PC-3 (cell line): ENCODE data around the gene MGAT4A. TPM values are rescaled to one million over a fixed set of nuclear protein-coding genes. Genes with fewer than 3 reads are reported as not detected.

ENCODE experiments used
- ATAC-seq: fragments of 200-7000 bp; cut with Tn5 transposase; 2 replicates; pipeline ENCODE4 v1.9.1; 2020; ENCODE audit warnings: mild to moderate bottlenecking, moderate library complexity
- BruUV-seq: library from RNA; stranded (reverse); fragments of 400-500 nt; replicated peaks from 2 replicates; lab custom pipeline; 2021; lab: Mats Ljungman, UMichigan
- CTCF ChIA-PET: fragments of 300-600 bp; sonication (Branson Sonifier 250); formaldehyde crosslinking; loops from one replicate; lab custom pipeline; 2022; ENCODE audit warnings: antibody characterized with exemption; lab: Charles Lee
- POLR2A ChIA-PET: fragments of 300-600 bp; sonication (Branson Sonifier 250); formaldehyde crosslinking; loops from one replicate; lab custom pipeline; 2022; ENCODE audit warnings: antibody characterized with exemption; ENCODE audit not compliant: unreplicated experiment; lab: Charles Lee
- DNase-seq: peaks from one replicate; pipeline ENCODE4 v3.0.0-alpha.2; 2015
- H2AFZ ChIP-seq: fragments of 300-600 bp; sonication (generic); 2 replicates; pipeline ENCODE4 v1.6.0; 2016; ENCODE audit warnings: antibody characterized with exemption, low read length
- H3F3A ChIP-seq: fragments of 300-600 bp; sonication (generic); one replicate; pipeline ENCODE4 v1.6.0; 2017; ENCODE audit warnings: antibody characterized with exemption, low read length, control low read depth, mild to moderate bottlenecking; ENCODE audit not compliant: unreplicated experiment
- H3K27ac ChIP-seq: fragments of 300-600 bp; sonication (generic); 2 replicates; pipeline ENCODE4 v1.5.1; 2016; ENCODE audit warnings: mild to moderate bottlenecking, low read length
- H3K27me3 ChIP-seq: fragments of 300-600 bp; sonication (generic); 2 replicates; pipeline ENCODE4 v1.6.1; 2016; ENCODE audit warnings: low read length, mixed read lengths
- H3K36me3 ChIP-seq: fragments of 300-600 bp; sonication (generic); 2 replicates; pipeline ENCODE4 v1.6.1; 2016; ENCODE audit warnings: low read depth, mixed run types, low read length, mixed read lengths
- H3K4me1 ChIP-seq: fragments of 300-600 bp; sonication (generic); 2 replicates; pipeline ENCODE4 v1.5.1; 2016; ENCODE audit warnings: low read length; ENCODE audit not compliant: insufficient read depth
- H3K4me2 ChIP-seq: fragments of 300-600 bp; sonication (generic); 2 replicates; pipeline ENCODE4 v1.6.0; 2016; ENCODE audit warnings: low read length
- H3K4me3 ChIP-seq: fragments of 300-600 bp; sonication (generic); 2 replicates; pipeline ENCODE4 v1.5.1; 2016; ENCODE audit warnings: mild to moderate bottlenecking, low read length, mixed read lengths
- H3K79me2 ChIP-seq: fragments of 300-600 bp; sonication (generic); 2 replicates; pipeline ENCODE4 v1.6.1; 2017; ENCODE audit warnings: low read length, mixed read lengths
- H3K9ac ChIP-seq: fragments of 300-600 bp; sonication (generic); 2 replicates; pipeline ENCODE4 v1.6.0; 2016; ENCODE audit warnings: mild to moderate bottlenecking, low read length
- H3K9me2 ChIP-seq: fragments of 300-600 bp; sonication (generic); replicated peaks from 2 replicates; pipeline ENCODE4 v1.6.1; 2016; ENCODE audit warnings: mixed run types, low read length, mixed read lengths
- H3K9me3 ChIP-seq: fragments of 300-600 bp; sonication (generic); 2 replicates; pipeline ENCODE4 v1.6.1; 2016; ENCODE audit warnings: low read length, mixed read lengths
- H4K20me1 ChIP-seq: fragments of 300-600 bp; sonication (generic); 2 replicates; pipeline ENCODE4 v1.6.1; 2016; ENCODE audit warnings: low read length, mixed read lengths
- EZH2 ChIP-seq: fragments of 300-600 bp; sonication (generic); IDR thresholded peaks from one replicate; pipeline ENCODE4 v1.6.1; 2017; ENCODE audit warnings: antibody characterized with exemption, mild to moderate bottlenecking, low read length; ENCODE audit not compliant: unreplicated experiment
- EZH2phosphoT487 ChIP-seq: fragments of 300-600 bp; sonication (generic); IDR thresholded peaks from 2 replicates; pipeline ENCODE4 v1.6.1; 2018; ENCODE audit warnings: mild to moderate bottlenecking, antibody characterized with exemption, low read length, borderline replicate concordance
- intact Hi-C: fragments of 100-400 bp; cut with micrococcal nuclease; formaldehyde crosslinking; loops from 2 replicates; pipeline ENCODE4 v1.9.0; 2023
- total RNA-seq: library from RNA; depleted of rRNA; stranded (reverse); fragments of >200 nt; gene quantifications from 2 replicates; pipeline ENCODE4 v1.2.3, GENCODE V29; 2014
- TF ChIP-seq, protein P1 (sequence below): fragments of 300-600 bp; sonication (generic); conservative IDR thresholded peaks from 2 replicates; pipeline ENCODE4 v1.5.1; 2017; ENCODE audit warnings: antibody characterized with exemption, low read depth, mild to moderate bottlenecking, low read length

MGAT4A gene
- total RNA-seq, 1 experiment from 2014 or later: 6.1 TPM

DNA sequence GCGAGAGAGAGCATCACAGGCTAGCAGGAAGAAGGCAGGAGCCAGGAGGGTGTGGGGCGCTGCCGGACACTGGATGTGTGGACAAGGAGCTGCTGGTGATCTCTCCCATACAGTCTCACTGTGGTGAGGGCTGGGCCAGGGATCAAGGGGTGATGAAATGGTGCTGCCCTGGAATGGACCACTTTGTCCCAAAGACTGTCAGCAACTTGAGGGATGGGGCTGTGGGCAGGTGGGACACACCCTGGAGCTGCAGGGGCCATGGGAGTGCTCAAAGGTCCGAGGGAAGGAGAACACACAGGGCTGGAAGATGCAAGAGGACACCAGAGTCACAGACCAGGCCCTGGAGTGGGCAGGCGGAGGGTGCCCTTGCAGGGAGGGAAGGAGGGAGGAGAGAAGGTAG lies 160.6 kb downstream of the MGAT4A start:
- no peak overlapping the region for H3K4me3 ChIP-seq
- DNase-seq (no peak), ATAC-seq (no peak)
- no peak for TF ChIP-seq EZH2phosphoT487
- TF ChIP-seq, protein P1, sequence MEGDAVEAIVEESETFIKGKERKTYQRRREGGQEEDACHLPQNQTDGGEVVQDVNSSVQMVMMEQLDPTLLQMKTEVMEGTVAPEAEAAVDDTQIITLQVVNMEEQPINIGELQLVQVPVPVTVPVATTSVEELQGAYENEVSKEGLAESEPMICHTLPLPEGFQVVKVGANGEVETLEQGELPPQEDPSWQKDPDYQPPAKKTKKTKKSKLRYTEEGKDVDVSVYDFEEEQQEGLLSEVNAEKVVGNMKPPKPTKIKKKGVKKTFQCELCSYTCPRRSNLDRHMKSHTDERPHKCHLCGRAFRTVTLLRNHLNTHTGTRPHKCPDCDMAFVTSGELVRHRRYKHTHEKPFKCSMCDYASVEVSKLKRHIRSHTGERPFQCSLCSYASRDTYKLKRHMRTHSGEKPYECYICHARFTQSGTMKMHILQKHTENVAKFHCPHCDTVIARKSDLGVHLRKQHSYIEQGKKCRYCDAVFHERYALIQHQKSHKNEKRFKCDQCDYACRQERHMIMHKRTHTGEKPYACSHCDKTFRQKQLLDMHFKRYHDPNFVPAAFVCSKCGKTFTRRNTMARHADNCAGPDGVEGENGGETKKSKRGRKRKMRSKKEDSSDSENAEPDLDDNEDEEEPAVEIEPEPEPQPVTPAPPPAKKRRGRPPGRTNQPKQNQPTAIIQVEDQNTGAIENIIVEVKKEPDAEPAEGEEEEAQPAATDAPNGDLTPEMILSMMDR: no peak
- TF ChIP-seq EZH2: no peak
- no peaks in the 10 kb centered on the region for H3F3A ChIP-seq
- H4K20me1 ChIP-seq: no peaks in the 10 kb centered on the region
- no peak overlapping the region for H2AFZ ChIP-seq
- no peaks in the 10 kb centered on the region for H3K79me2 ChIP-seq
- no peak overlapping the region for H3K9ac ChIP-seq
- no peak overlapping the region for H3K4me2 ChIP-seq
- no peaks in the 10 kb centered on the region for H3K27me3 ChIP-seq
- CTCF ChIA-PET: no interaction called here
- no peaks in the 10 kb centered on the region; the same call in none of the 2 replicates for H3K36me3 ChIP-seq
- H3K27ac ChIP-seq: no peak overlapping the region
- no peaks in the 10 kb centered on the region for H3K9me2 ChIP-seq
- H3K4me1 ChIP-seq: no peaks in the 10 kb centered on the region
- BruUV-seq: no TSS peak
- no peaks in the 10 kb centered on the region for H3K9me3 ChIP-seq
- POLR2A ChIA-PET: no interaction called here
- intact Hi-C loops: no loop called here

DNA sequence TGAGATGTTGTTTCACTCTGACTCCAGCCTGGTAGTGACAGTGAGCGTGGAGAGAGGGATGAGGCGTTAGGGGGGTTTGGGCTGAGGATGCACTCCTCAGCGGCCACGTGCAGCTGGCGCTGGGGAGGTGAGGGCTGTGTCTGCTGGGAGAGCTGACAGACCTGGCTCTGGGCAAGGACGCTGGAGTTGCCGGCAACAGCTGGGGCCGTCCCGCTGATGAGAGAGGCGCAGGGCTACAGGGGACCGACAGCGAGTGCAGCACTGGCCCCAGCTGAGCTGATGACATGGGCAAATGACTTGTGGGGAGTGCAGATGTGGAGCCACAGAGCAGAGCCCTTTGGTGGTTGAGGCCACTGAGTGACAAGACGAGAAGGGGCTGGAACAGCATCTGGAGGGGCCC lies 161.0 kb downstream of the MGAT4A start:
- ATAC-seq (no peak), DNase-seq (no peak)
- H3K36me3 ChIP-seq: no peaks in the 10 kb centered on the region; the same call in none of the 2 replicates
- H3F3A ChIP-seq: no peaks in the 10 kb centered on the region
- no peaks in the 10 kb centered on the region for H3K9me2 ChIP-seq
- no peak overlapping the region for H3K9ac ChIP-seq
- no peaks in the 10 kb centered on the region for H3K9me3 ChIP-seq
- H3K27me3 ChIP-seq: no peaks in the 10 kb centered on the region
- no peak overlapping the region for H3K27ac ChIP-seq
- BruUV-seq: no TSS peak
- no peak overlapping the region for H3K4me3 ChIP-seq
- POLR2A ChIA-PET: no interaction called here
- H3K79me2 ChIP-seq: no peaks in the 10 kb centered on the region
- no peaks in the 10 kb centered on the region for H3K4me1 ChIP-seq
- CTCF ChIA-PET: no interaction called here
- intact Hi-C loops: no loop called here
- H4K20me1 ChIP-seq: no peaks in the 10 kb centered on the region
- no peak overlapping the region for H2AFZ ChIP-seq
- H3K4me2 ChIP-seq: no peak overlapping the region
- TF ChIP-seq EZH2phosphoT487 (no peak), EZH2 (no peak)
- TF ChIP-seq, protein P1: no peak

DNA sequence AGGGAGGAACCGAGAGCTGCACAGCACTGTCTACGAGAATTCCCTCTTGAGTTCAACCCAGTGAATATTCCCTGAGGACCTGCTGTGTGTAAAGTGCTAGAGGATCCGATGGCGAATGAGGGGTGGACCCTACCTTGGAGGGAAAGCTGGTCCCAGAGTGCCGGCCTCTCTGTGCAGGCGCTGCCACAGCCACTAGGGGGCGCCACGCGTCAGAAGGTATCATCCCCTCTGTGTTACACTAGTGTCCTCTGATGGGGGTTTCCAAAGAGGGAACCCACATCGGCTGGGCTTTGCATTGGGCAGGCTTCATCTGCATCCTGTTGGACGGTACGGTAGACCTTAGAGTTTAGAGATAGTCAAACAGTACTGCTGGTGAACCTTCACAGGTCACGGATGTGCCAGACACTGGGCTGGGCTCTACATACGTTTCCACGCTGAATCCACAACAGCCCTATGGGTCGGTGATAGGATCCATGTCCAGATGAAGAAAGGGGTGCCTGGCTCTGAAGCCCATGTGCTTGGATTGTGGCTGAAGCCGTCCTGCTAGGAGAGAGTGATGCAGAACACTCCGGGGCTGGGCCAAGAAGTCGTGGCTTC lies 161.6 kb downstream of the MGAT4A start:
- ATAC-seq: peak; percentile 87
- CTCF ChIA-PET: no interaction called here

More for the DNA sequence above, 161.6 kb downstream of the MGAT4A start:
- TF ChIP-seq, protein P1: peak; percentile 93
- TF ChIP-seq EZH2: no peak
- no peak overlapping the region for H2AFZ ChIP-seq
- H3K27me3 ChIP-seq: no peaks in the 10 kb centered on the region
- H3K79me2 ChIP-seq: no peaks in the 10 kb centered on the region
- no peak overlapping the region for H3K27ac ChIP-seq
- no peak overlapping the region for H3K9ac ChIP-seq
- H3K36me3 ChIP-seq: no peaks in the 10 kb centered on the region; the same call in none of the 2 replicates
- peak; percentile 46 for DNase-seq
- no peaks in the 10 kb centered on the region for H3F3A ChIP-seq
- no TSS peak for BruUV-seq
- H3K9me3 ChIP-seq: no peaks in the 10 kb centered on the region
- no peak overlapping the region for H3K4me3 ChIP-seq
- intact Hi-C loops: no loop called here
- no peak overlapping the region for H3K4me2 ChIP-seq
- H3K4me1 ChIP-seq: no peaks in the 10 kb centered on the region
- H4K20me1 ChIP-seq: no peaks in the 10 kb centered on the region
- POLR2A ChIA-PET: no interaction called here
- no peaks in the 10 kb centered on the region for H3K9me2 ChIP-seq
